Bronchial epithelial cell (primary cell): ENCODE data around the gene PKD1. TPM values are rescaled to one million over a fixed set of nuclear protein-coding genes. Genes with fewer than 3 reads are reported as not detected.

Experiments
- DNase-seq: peaks from one replicate; pipeline ENCODE4 v3.0.0-alpha.2; 2010; ENCODE audit warnings: low read depth
- FAIRE-seq: peaks from 2 replicates; lab custom pipeline; 2011; peaks lifted over from hg19 to GRCh38; lab: Jason Lieb, UNC
- H3K27me3 ChIP-seq: 2 replicates; pipeline ENCODE4 v1.5.1; 2011; ENCODE audit warnings: low read length; ENCODE audit not compliant: control insufficient read depth, insufficient read depth
- H3K36me3 ChIP-seq: 2 replicates; pipeline ENCODE4 v1.5.1; 2011; ENCODE audit warnings: low read length; ENCODE audit not compliant: control insufficient read depth, insufficient read depth
- H3K4me3 ChIP-seq: 2 replicates; pipeline ENCODE4 v1.5.1; 2011; ENCODE audit warnings: mild to moderate bottlenecking, low read depth, low read length, control low read depth
- CTCF ChIP-seq: IDR thresholded peaks from 2 replicates; pipeline ENCODE4 v1.5.1; 2011; ENCODE audit warnings: mild to moderate bottlenecking, moderate library complexity, low read length, control low read depth, inconsistent platforms; ENCODE audit not compliant: insufficient read depth, severe bottlenecking
- total RNA-seq: library from RNA; depleted of rRNA; stranded (reverse); fragments of >200 nt; gene quantifications from 2 replicates; pipeline ENCODE4 v1.2.1, GENCODE V29; 2014

The PKD1 gene
- total RNA-seq, 1 donor from 2014 or later = 56.1 TPM

DNA sequence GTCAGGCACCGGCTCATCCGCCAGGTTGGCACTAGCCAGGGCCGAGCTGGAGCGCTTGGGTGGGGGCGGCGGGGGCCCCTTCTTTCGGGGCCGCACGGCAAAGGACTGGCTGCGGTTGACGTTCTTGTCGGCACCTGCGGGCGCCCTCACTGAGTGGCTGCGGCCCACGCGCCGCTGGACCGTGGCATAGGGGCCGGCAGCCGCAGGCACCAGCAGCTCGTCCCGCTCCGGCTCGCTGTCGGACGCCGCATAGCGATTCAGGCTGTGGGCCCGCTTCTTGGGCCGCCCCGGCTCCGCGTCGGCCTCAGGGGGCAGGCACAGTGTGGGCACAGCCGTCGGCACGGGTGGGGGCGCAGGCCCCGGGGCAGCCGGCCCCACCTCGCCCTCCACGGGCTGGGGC lies 44.8 kb upstream of the PKD1 start:
- Histone ChIP-seq H3K4me3 (no peak overlapping the region), H3K36me3 (peaks cover 5% of the 10 kb centered on the region), H3K27me3 (no peaks in the 10 kb centered on the region)
- DNase-seq (no peak), FAIRE-seq (no peak)
- no peak for TF ChIP-seq CTCF

DNA sequence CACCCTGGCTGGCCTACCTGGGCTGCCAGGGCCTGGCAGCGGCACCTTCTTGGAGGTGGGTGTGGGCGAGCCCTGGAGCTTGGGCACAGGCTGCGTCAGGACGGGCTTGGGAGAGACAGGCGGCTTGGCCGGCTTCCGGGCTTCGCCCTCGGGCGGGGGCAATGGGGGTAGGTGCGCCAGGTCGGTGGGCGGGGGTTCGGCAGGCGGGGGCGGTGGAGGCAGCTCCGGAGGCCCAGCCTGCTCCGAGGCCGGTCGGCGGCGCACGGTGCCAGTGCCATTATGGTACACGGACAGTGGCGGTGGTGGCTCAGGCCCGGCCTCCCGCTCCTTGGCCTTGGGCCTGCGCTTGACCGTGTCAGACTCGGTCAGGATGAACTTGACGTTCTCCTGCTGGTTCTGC lies 43.9 kb upstream of the PKD1 start:
- no peak for FAIRE-seq
- Histone ChIP-seq H3K36me3 (peaks cover 8% of the 10 kb centered on the region), H3K4me3 (no peak overlapping the region), H3K27me3 (no peaks in the 10 kb centered on the region)
- no peak for TF ChIP-seq CTCF
- no peak for DNase-seq

GRCh38 chr16:2179107-2179501 lies 43.4 kb upstream of the PKD1 start:
- H3K36me3 ChIP-seq = peaks cover 9% of the 10 kb centered on the region
- no peaks in the 10 kb centered on the region for H3K27me3 ChIP-seq
- TF ChIP-seq CTCF = no peak
- H3K4me3 ChIP-seq = no peak overlapping the region
- DNase-seq (no peak), FAIRE-seq (no peak)

DNA sequence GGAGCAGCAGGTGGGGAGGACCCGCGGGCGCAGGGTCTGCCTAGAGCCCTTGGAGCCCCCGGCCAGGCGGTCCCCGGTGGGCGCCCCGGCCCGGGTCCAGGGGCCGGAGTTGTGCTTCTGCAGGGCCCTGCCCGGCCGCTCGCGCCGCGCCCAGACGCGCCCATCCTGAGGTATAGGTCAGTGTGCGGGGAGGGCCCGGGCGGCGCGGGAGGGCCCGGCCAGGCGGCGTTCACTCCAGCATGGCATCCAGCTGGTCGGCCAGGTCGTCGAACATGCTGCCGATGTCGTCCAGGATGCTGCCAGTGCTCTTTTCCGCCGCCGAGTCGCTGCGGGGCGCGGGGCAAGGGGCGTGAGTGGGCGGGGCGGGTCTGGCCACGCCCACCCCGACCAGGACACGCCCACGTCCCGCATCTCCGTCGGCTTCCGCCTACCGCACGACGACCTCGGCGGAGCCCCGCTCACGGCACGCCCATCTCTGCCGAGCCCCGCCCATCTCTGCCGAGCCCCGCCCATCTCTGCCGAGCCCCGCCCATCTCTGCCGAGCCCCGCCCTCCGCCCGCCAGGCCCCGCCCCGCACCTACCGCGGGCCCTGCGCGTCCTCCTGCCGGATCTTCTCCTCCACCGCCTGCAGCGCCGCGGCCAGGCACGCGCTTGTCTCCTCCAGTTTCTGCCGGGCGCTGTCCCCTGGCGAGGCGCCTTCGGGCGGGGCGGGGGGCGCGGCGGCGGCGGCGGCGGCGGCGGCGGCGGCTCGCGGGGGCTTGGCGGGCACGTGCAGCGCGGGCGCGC lies 42.8 kb upstream of the PKD1 start:
- FAIRE-seq = no peak
- Histone ChIP-seq H3K36me3 (peaks cover 13% of the 10 kb centered on the region), H3K27me3 (no peaks in the 10 kb centered on the region), H3K4me3 (no peak overlapping the region)
- no peak for TF ChIP-seq CTCF
- no peak for DNase-seq

DNA sequence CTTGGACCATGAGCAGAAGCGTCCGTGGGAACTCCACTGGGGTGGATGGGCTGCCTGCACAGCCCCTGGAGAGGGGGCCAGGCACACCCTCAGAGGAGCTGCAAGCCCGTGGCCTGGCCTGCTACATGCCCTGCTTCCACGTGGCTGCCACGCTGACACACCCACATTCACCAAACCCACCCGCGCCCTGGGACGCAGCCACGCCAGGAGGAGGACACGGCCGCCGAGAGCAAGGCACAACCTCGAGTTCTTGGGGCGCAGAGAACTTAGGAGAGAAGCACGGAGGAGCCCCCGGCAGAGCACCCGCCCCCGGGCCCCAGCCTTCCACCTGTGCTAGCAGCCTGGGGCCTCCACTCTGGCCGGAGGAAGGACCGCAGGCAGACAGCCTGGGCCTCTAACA lies 41.9 kb upstream of the PKD1 start:
- Histone ChIP-seq H3K27me3 (no peaks in the 10 kb centered on the region), H3K36me3 (peaks cover 16% of the 10 kb centered on the region), H3K4me3 (no peak overlapping the region)
- FAIRE-seq (no peak), DNase-seq (no peak)
- TF ChIP-seq CTCF = no peak

GRCh38 chr16:2177101-2177500 lies 41.4 kb upstream of the PKD1 start:
- no peak for DNase-seq
- no peak for FAIRE-seq
- TF ChIP-seq CTCF = no peak
- H3K36me3 ChIP-seq = peaks cover 18% of the 10 kb centered on the region
- H3K4me3 ChIP-seq = no peak overlapping the region
- no peaks in the 10 kb centered on the region for H3K27me3 ChIP-seq
